Umbilical cord (tissue), 2 donors: ENCODE data around the gene MIER2. TPM values are rescaled to one million over a fixed set of nuclear protein-coding genes. Genes with fewer than 3 reads are reported as not detected.
"Not testable (repeated sequence)": the region's sequence is repeated elsewhere in the genome, so short reads cannot be mapped to it uniquely, and the experiment has no call there.

ENCODE experiments used
- DNase-seq: peaks from one replicate; pipeline ENCODE4 v3.0.0-alpha.2; 2015; ENCODE audit warnings: low spot score
- total RNA-seq: library from RNA; depleted of rRNA; stranded (reverse); fragments of >200 nt; gene quantifications from one replicate; pipeline ENCODE4 v1.2.3, GENCODE V29; 2014; ENCODE audit warnings: low replicate concordance; ENCODE audit not compliant: insufficient read depth

The MIER2 gene
- total RNA-seq, 1 donor from 2014 or later: 3.4 TPM

GRCh38 chr19:362154-362553 is 17.6 kb upstream of the MIER2 start:
- DNase-seq: no peak

- DNase-seq: no peak
These were observed 15.0 kb upstream of the MIER2 start for GRCh38 chr19:359653-359925.

- DNase-seq: not testable (repeated sequence)
These were observed 10.9 kb upstream of the MIER2 start for GRCh38 chr19:355536-355935.

GRCh38 chr19:355134-355533 is 10.5 kb upstream of the MIER2 start:
- DNase-seq: no peak

- DNase-seq: no peak
These were observed 7.5 kb upstream of the MIER2 start for GRCh38 chr19:351976-352625.

GRCh38 chr19:347946-348861 is 3.6 kb upstream of the MIER2 start:
- DNase-seq: no peak

- DNase-seq: no peak
These were observed 804 bp upstream of the MIER2 start for GRCh38 chr19:345320-345879.

- DNase-seq: no peak
These were observed 513 bp downstream of the MIER2 start for GRCh38 chr19:343941-344624.

- DNase-seq: peak; percentile 63
These were observed 1.1 kb downstream of the MIER2 start for GRCh38 chr19:343451-343931.

GRCh38 chr19:342801-343421 is 1.7 kb downstream of the MIER2 start:
- peak; percentile 49 for DNase-seq

- DNase-seq: no peak
These were observed 2.5 kb downstream of the MIER2 start for GRCh38 chr19:342128-342455.

GRCh38 chr19:341386-342127 is 3.0 kb downstream of the MIER2 start:
- no peak for DNase-seq

- DNase-seq: no peak
These were observed 3.8 kb downstream of the MIER2 start for GRCh38 chr19:340620-341385.

- no peak for DNase-seq
These were observed 5.2 kb downstream of the MIER2 start for GRCh38 chr19:339262-339887.

- no peak for DNase-seq
These were observed 6.2 kb downstream of the MIER2 start for GRCh38 chr19:338421-338820.

GRCh38 chr19:336067-336614 is 8.5 kb downstream of the MIER2 start:
- DNase-seq: no peak

GRCh38 chr19:335486-336066 is 9.0 kb downstream of the MIER2 start:
- no peak for DNase-seq

- DNase-seq: no peak
These were observed 9.5 kb downstream of the MIER2 start for GRCh38 chr19:335072-335471.
